Muscle layer of duodenum (tissue), 2 donors: ENCODE data around the gene MOB3B.

ENCODE experiments used
- H3K27ac ChIP-seq: one replicate; pipeline ENCODE4 v1.7.0; 2013; ENCODE audit warnings: mild to moderate bottlenecking, low read length
- H3K27me3 ChIP-seq: one replicate; pipeline ENCODE4 v1.7.0; 2013; ENCODE audit warnings: low read depth, mild to moderate bottlenecking, control low read depth, low read length
- H3K36me3 ChIP-seq, 2 donors: one replicate each; pipeline ENCODE4 v1.7.0; 2013; ENCODE audit warnings: low read length in 2 of 2, control low read depth in 1 of 2, mild to moderate bottlenecking in 1 of 2; ENCODE audit not compliant: insufficient read depth in 2 of 2, control insufficient read depth in 1 of 2
- H3K4me1 ChIP-seq, 2 donors: one replicate each; pipeline ENCODE4 v1.7.0; 2013; ENCODE audit warnings: low read length in 2 of 2, mild to moderate bottlenecking in 2 of 2, control low read depth in 1 of 2, moderate library complexity in 1 of 2; ENCODE audit not compliant: insufficient read depth in 2 of 2, control insufficient read depth in 1 of 2
- H3K4me3 ChIP-seq, 2 donors: one replicate each; pipeline ENCODE4 v1.7.0; 2013; ENCODE audit warnings: low read length in 2 of 2, low read depth in 1 of 2, mild to moderate bottlenecking in 1 of 2
- H3K9me3 ChIP-seq, 2 donors: one replicate each; pipeline ENCODE4 v1.7.0; 2013; ENCODE audit warnings: low read length in 2 of 2, control low read depth in 1 of 2, mild to moderate bottlenecking in 1 of 2; ENCODE audit not compliant: control insufficient read depth in 1 of 2
- donor health status: healthy.

MOB3B gene

DNA sequence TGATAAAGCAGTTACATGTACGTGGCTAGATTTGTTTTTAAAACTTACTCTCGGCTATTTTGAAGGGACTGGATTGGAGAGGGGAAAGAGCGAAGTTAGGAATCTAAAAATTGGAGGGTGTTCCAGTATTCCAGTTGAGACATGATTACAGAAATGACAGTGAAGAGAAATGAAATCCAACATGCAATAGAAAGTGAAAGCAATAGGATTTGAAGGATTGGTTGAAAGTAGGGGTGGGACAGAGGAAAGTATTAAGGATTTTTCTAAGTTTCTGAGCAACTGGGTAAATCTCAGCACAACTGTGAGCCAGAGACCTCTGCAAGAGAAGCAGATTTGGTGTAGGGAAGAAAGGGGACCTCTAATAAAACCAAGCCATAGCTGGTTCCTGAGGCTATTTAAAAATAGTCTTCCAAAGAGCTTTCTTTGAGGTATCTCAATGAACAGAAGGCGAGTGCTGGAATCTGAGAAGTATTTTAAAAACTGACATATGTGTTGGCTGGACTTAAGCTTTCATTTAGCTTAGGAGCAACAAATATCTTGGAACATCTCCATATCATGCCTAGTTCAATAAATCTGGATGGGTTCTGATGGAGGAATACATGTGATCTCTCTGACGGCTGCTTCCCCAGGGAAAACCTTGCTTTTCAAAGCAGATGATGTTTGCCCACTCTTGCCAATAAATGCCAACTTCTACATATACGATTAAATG is 115.9 kb downstream of the MOB3B start:
- peak overlapping the region; percentile 43 for H3K4me3 ChIP-seq
- peaks cover 9 to 12% of the 10 kb centered on the region in 2 donors for H3K4me1 ChIP-seq
- H3K27me3 ChIP-seq = no peaks in the 10 kb centered on the region
- H3K9me3 ChIP-seq = no peaks in the 10 kb centered on the region
- peak overlapping the region; percentile 4 for H3K27ac ChIP-seq
- H3K36me3 ChIP-seq = no peaks in the 10 kb centered on the region

DNA sequence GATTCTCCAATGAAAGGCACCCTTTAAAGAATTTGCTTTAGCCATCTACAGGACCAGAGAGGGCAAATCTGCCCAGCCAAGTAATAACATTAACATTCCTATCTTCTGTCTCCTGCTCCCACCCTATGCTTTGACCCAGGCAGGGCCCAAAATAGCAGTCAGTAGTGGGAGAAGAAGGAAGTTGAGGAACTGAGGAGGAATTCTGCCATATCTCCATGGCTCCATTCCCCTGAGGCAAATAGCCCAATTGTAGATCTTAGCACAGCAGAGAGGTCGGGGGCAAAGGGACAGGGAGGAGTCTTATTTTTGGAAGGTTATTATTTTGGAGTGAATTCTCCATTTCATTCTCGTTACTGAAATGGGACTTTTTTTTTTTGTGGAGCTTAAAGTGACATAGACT is 116.7 kb downstream of the MOB3B start:
- H3K4me3 ChIP-seq = peak overlapping the region; percentile 43
- peaks cover 9 to 12% of the 10 kb centered on the region in 2 donors for H3K4me1 ChIP-seq
- H3K27ac ChIP-seq = no peak overlapping the region
- no peaks in the 10 kb centered on the region for H3K9me3 ChIP-seq
- H3K36me3 ChIP-seq = no peaks in the 10 kb centered on the region
- no peaks in the 10 kb centered on the region for H3K27me3 ChIP-seq

DNA sequence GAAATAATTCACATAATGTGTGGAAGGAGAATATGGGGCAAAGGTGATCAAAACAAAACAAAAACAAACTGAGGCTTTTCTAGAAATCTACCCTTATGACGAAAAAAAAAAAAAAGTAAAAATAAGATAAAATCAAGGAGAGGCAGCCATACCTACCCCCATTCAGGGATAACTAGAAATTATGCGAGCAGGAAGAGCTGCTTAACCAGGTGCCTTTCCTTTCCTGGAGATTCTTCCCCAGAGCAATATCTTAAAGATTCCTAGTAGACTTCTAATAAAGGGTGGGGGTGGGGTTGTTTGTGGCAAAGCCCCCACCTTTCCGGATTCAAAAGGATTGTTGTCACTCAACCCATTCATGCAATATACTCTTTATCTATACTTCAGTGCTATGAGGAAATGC is 117.5 kb downstream of the MOB3B start:
- H3K36me3 ChIP-seq = no peaks in the 10 kb centered on the region
- H3K27ac ChIP-seq = no peak overlapping the region
- H3K27me3 ChIP-seq = no peaks in the 10 kb centered on the region
- H3K4me3 ChIP-seq = no peak overlapping the region
- peaks cover 9 to 12% of the 10 kb centered on the region in 2 donors for H3K4me1 ChIP-seq
- no peaks in the 10 kb centered on the region for H3K9me3 ChIP-seq

DNA sequence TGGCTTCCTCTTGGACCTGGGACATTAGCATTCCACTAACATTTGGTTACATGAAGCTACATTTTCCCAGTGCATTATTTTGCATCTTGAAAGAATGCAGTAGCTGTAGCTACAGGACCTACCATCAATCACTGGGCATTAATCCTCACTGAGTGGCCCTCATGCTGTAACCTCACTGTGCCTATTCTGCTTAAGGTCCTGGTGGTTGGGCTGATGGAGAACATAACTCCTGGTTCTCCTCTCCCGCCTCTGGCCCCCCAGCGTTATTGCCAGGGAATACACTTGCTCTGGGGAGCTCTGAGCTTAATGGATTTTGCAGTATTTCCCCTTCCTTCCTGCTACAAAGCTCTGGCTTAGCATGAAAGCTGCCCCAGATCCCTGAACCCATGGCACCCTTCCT is 121.1 kb downstream of the MOB3B start:
- no peaks in the 10 kb centered on the region for H3K36me3 ChIP-seq
- H3K9me3 ChIP-seq = peaks cover 0 to 2% of the 10 kb centered on the region in 2 donors
- H3K27me3 ChIP-seq = no peaks in the 10 kb centered on the region
- H3K27ac ChIP-seq = no peak overlapping the region
- H3K4me1 ChIP-seq = peaks cover 8 to 12% of the 10 kb centered on the region in 2 donors
- H3K4me3 ChIP-seq = no peak overlapping the region

DNA sequence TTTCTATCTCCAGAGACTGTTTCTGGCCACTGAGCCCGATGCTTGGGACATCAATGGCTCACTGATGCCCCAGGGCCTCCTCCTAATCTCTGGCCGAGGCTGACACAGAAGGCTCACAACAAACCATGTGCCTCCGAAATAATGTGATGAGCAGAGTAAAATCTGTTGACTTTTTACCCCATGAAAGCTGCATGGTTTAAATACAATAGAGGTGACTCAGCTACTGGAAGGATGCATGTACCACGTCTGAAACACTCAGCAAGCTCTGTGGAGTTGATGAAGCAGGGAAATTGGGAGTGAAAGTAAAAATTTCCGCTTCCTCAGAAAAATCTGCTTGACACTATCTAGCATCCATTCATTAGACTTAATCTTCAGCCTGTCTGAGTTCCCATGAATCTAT is 121.6 kb downstream of the MOB3B start:
- Histone ChIP-seq H3K9me3 (peaks cover 0 to 2% of the 10 kb centered on the region in 2 donors), H3K4me3 (no peak overlapping the region), H3K27ac (no peak overlapping the region), H3K4me1 (peaks cover 3 to 9% of the 10 kb centered on the region in 2 donors), H3K36me3 (no peaks in the 10 kb centered on the region), H3K27me3 (no peaks in the 10 kb centered on the region)

DNA sequence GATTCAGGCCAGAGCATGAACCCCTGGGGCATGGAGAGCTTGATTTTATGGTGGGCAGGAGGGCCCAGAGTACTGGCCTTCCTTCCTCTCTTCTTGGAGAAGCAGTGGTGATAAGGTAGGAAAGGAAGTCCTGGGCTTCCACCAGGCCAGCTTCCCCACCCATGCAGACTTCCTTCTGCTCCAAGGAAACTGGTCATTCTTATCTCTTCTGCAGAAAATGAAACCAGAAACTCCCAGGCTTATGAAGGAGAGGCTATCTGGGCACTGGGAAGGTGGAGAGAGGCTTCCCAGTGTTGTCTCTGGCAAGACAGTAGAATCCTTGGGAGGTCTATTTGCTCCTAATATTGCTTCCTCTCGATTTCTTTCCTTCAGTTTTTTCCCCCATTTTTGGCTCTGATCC is 122.1 kb downstream of the MOB3B start:
- Histone ChIP-seq H3K27ac (no peak overlapping the region), H3K27me3 (no peaks in the 10 kb centered on the region), H3K4me3 (no peak overlapping the region)

DNA sequence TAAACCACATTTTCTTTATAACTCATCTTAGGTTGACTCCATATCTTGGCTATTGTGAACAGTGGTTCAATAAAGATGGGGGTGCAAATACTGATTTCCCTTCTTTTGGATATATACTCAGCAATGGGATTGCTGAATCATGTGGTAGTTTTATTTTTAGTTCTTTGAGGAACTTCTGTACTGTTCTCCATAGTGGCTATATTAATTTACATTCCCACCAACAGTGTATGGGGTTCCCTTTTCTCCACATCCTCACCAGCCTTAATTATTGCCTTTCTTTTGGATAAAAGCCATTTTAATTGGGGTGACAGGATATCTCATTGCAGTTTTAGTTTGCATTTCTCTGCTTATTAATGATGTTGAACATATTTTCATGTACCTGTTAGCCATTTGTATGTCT is 125.0 kb downstream of the MOB3B start:
- Histone ChIP-seq H3K4me1 (no peaks in the 10 kb centered on the region), H3K9me3 (peaks cover 0 to 2% of the 10 kb centered on the region in 2 donors), H3K4me3 (no peak overlapping the region), H3K36me3 (no peaks in the 10 kb centered on the region), H3K27me3 (no peaks in the 10 kb centered on the region), H3K27ac (no peak overlapping the region)

More for the DNA sequence above, 122.1 kb downstream of the MOB3B start:
- H3K9me3 ChIP-seq = peaks cover 0 to 2% of the 10 kb centered on the region in 2 donors
- H3K36me3 ChIP-seq = no peaks in the 10 kb centered on the region
- peaks cover 0 to 4% of the 10 kb centered on the region in 2 donors for H3K4me1 ChIP-seq

DNA sequence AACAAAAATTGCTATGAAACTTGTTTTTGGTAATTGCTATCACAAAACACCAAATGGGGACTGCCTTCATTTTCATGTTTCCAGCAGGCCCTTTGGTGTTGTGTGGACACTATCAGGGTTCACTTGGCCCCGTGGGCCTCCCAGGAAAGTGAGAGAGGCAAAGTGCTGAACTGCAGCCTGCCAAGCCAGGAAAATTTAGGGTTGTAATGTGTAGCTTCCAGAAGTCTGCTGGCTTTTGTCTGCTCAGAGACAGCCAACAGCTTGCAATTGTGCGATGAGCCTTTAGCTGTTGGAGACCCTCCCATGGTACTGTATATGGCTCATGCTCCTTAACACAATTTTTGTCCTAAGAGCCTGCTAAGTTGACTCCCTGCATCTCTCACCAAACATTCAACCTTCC is 127.0 kb downstream of the MOB3B start:
- H3K27ac ChIP-seq = no peak overlapping the region
- H3K27me3 ChIP-seq = no peaks in the 10 kb centered on the region
- H3K4me3 ChIP-seq = no peak overlapping the region
- peaks cover 0 to 2% of the 10 kb centered on the region in 2 donors for H3K9me3 ChIP-seq
- no peaks in the 10 kb centered on the region for H3K4me1 ChIP-seq
- no peaks in the 10 kb centered on the region for H3K36me3 ChIP-seq

DNA sequence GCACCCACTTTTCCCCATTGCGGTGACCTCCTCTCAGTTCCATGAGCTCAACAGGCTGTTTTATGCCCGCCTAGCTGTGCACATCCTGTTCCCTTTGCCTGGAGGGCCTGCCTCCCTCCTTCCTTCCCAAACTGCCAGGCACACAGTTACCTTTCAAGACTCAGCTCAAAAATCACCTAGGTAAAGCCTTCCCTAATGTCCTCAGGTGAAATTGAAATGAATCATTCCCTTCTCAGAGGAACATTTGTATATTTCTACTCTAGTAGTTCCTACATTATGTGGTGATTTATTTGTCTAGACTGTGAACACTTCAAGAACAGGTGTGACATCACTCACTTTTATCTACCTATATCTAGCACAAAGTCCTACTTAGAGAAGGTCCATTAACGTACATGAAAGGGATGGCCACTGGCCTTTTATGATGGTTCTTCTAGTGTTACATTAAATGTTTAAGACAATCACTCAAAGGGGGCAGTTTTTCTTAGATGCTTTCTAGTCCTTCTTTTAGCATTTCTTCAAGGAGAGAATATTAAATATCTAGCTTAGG is 129.2 kb downstream of the MOB3B start:
- Histone ChIP-seq H3K4me3 (no peak overlapping the region), H3K27ac (no peak overlapping the region), H3K27me3 (no peaks in the 10 kb centered on the region), H3K4me1 (peaks cover 0 to 2% of the 10 kb centered on the region in 2 donors), H3K9me3 (no peaks in the 10 kb centered on the region), H3K36me3 (no peaks in the 10 kb centered on the region)

DNA sequence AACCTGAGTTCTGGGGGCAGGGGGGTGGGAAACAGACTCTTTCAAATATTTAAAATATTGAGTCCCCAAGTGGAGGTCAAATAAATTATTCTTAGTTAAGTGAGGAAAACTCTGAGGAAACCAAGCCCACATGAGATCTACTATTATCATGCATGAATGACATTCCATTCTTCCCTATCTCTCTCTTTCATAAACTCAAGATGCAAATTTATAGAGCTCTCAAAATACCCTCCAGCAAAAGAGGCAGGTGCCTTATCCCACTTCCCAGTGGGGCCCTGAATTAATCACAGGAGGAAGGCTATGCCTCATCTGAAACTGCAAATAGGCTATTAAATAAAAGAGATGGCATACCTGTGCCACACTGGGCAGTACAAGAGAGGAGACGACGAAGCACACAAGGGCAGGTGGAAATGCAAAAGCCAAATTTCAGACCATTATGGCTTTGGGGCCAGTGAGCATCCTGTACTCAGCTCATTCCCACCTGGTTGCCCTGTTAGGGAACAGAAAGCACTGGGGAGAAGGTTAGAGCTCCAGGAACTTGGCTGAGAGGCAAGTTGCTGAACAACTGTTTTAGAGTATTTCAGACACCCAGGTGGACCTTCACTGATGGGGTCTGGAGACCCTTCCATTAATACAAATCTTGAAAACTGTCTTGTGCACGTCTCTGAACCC is 130.5 kb downstream of the MOB3B start:
- no peak overlapping the region for H3K4me3 ChIP-seq
- H3K9me3 ChIP-seq = no peaks in the 10 kb centered on the region
- no peaks in the 10 kb centered on the region for H3K36me3 ChIP-seq
- no peak overlapping the region for H3K27ac ChIP-seq
- H3K27me3 ChIP-seq = no peaks in the 10 kb centered on the region
- H3K4me1 ChIP-seq = peaks cover 3 to 12% of the 10 kb centered on the region in 2 donors

DNA sequence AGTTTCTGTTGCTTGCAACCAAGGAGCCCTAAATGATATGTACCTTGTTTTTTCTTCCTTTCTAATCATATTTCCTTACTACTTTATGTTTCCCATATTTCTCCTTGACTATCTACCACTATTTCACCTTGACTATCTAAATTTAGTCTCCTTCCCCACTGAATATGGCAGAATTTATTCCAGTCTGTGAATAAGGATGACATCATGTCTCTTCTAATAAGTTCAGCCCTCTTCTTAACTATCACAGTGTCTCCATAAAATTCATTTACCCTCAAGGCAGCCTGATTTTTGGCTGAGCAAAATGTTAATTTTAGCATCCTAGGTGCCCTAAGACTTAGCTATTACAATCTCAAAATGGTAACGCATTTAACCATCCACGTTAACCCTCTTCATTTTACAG is 133.1 kb downstream of the MOB3B start:
- Histone ChIP-seq H3K4me3 (no peak overlapping the region), H3K27me3 (no peaks in the 10 kb centered on the region), H3K9me3 (no peaks in the 10 kb centered on the region), H3K4me1 (peaks cover 18 to 23% of the 10 kb centered on the region in 2 donors), H3K27ac (no peak overlapping the region), H3K36me3 (no peaks in the 10 kb centered on the region)
